H1 (cell line): ENCODE measurements around the gene ARHGEF39. TPM values are rescaled to one million over a fixed set of nuclear protein-coding genes. Genes with fewer than 3 reads are reported as not detected.

Source experiments
- BCL11A ChIP-seq, 2 experiments: IDR thresholded peaks; one replicate each; pipeline ENCODE4 v1.6.1; 2011; ENCODE audit warnings: low read depth in 2 of 2, low read length in 2 of 2, mild to moderate bottlenecking in 2 of 2
- CBX5 ChIP-seq: fragments of 300-800, 300-1000 bp; sonication (generic); IDR thresholded peaks from 2 replicates; pipeline ENCODE4 v1.7.1; 2016; ENCODE audit warnings: antibody characterized with exemption, low read length, low read depth
- CHD2 ChIP-seq: IDR thresholded peaks from 2 replicates; pipeline ENCODE4 v1.6.1; 2012; ENCODE audit warnings: low read length, improper control_type of control experiment
- CREB1 ChIP-seq: IDR thresholded peaks from 2 replicates; pipeline ENCODE4 v1.6.1; 2012; ENCODE audit warnings: inconsistent platforms
- polyA plus RNA-seq, 7 experiments: library from polyadenylated mRNA; depleted of rRNA in 3 of 7; stranded (reverse) in 5 of 7; unstranded in 2 of 7; fragments of >200 nt in 5 of 7; fragments of 200-250 nt in 2 of 7; gene quantifications; 1 replicate in 5 of 7; 2 replicates in 1 of 7; 4 replicates in 1 of 7; pipeline versions ENCODE4 v1.2.1 to v1.2.3, GENCODE V29; 2011 to 2013; ENCODE audit warnings: missing spikeins in 2 of 7, mixed read lengths in 2 of 7
- total RNA-seq: library from RNA; stranded (reverse); fragmentation: NEBNext Ultra II Directional; extraction: Animal tissue kit (Norgen Biotek cat#: 25700); gene quantifications from 2 replicates; pipeline ENCODE4 v1.2.1, GENCODE V29; 2021
- TF ChIP-seq, protein P1 (sequence below): IDR thresholded peaks from 2 replicates; pipeline ENCODE4 v1.6.1; 2012; ENCODE audit warnings: inconsistent platforms

ARHGEF39 gene
- total and polyA plus RNA-seq, 2 of the 8 experiments (the other 6 are each of a cell fraction or from before 2014, with no cell fraction given), result 18.6 to 18.7 TPM

DNA sequence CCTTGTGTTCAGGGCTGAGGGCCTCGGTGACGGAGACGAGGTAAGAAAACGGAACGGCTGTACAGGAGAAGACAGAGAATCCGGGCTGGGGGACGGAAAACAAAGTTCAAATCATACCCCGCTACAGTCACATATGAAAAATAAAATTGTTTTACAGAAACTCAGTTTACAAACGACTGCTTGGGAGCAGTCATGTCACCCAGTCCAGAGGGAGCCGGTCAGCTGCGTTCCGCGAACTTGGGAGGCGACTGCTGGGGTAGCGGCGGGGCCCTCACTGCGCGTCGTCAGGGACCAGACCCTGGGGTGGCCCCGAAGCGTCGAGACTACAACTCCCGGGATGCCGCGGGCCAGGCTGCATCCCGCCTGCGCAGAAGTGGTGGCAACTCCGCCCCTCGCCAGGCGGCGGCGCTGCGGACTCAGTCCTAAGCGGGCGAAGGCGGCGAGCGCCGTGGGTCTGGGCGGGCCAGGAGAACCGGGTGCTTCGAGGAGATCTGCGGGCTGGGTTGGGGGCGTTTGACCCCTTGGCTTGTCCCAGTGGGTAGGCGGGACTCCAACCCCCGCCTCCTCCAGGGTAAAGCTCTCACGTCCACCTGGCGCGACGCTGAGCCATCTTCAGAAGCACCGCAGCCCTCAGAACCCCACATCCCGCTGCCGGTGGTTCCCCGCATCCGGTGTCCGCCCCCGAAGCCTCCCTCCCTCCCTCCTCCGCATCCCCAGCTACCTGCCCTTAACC lies 18.3 kb downstream of the ARHGEF39 start (continued):
- TF ChIP-seq, protein P1, sequence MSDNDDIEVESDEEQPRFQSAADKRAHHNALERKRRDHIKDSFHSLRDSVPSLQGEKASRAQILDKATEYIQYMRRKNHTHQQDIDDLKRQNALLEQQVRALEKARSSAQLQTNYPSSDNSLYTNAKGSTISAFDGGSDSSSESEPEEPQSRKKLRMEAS, result peak; percentile 56; the same call in 1 of the 2 replicates
- TF ChIP-seq CHD2, result no peak
- TF ChIP-seq BCL11A (IDR thresholded peaks at IDR 0.05; ENCODE audit: low read depth in 2 of 2, low read length in 2 of 2), result no peak
- TF ChIP-seq CREB1, result peak; percentile 63
- TF ChIP-seq CBX5, result no peak
- TF ChIP-seq, all 59 proteins: peak for 19
